Tibial nerve (tissue), 4 donors: ENCODE results near the gene BCKDHA.

Experiments
- EP300 ChIP-seq, 2 donors: sonication (generic); formaldehyde crosslinking; IDR thresholded peaks; one replicate each; pipeline ENCODE4 v1.6.1; 2017; ENCODE audit warnings: antibody characterized with exemption in 2 of 2, mild to moderate bottlenecking in 1 of 2
- TF ChIP-seq, protein P1 (sequence below), 5 experiments: fragments of 200-600 bp in 3 of 5; fragments of 450-650 bp in 2 of 5; sonication (generic) in 3 of 5; IDR thresholded peaks; one replicate each; pipeline ENCODE4 v1.5.1; 2016 to 2019; ENCODE audit warnings: antibody characterized with exemption in 5 of 5, mild to moderate bottlenecking in 3 of 5, moderate library complexity in 2 of 5

- TF ChIP-seq, protein P1, sequence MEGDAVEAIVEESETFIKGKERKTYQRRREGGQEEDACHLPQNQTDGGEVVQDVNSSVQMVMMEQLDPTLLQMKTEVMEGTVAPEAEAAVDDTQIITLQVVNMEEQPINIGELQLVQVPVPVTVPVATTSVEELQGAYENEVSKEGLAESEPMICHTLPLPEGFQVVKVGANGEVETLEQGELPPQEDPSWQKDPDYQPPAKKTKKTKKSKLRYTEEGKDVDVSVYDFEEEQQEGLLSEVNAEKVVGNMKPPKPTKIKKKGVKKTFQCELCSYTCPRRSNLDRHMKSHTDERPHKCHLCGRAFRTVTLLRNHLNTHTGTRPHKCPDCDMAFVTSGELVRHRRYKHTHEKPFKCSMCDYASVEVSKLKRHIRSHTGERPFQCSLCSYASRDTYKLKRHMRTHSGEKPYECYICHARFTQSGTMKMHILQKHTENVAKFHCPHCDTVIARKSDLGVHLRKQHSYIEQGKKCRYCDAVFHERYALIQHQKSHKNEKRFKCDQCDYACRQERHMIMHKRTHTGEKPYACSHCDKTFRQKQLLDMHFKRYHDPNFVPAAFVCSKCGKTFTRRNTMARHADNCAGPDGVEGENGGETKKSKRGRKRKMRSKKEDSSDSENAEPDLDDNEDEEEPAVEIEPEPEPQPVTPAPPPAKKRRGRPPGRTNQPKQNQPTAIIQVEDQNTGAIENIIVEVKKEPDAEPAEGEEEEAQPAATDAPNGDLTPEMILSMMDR (IDR thresholded peaks at IDR 0.05): peak in 4 of 5 experiments; percentile 27 to 52 (median 40)
- TF ChIP-seq EP300 (IDR thresholded peaks at IDR 0.05): no peak
These were observed 44.8 kb upstream of the BCKDHA start for GRCh38 chr19:41352609-41353465.
